Ureter (tissue), 1 donor: ENCODE measurements around the gene PTPRF. TPM values are rescaled to one million over a fixed set of nuclear protein-coding genes. Genes with fewer than 3 reads are reported as not detected.
"Not testable (repeated sequence)": the region's sequence is repeated elsewhere in the genome, so short reads cannot be mapped to it uniquely, and the experiment has no call there.

Source experiments
- DNase-seq: peaks from one replicate; pipeline ENCODE4 v3.0.0-alpha.2; 2020; ENCODE audit warnings: low spot score
- total RNA-seq: library from RNA; stranded (reverse); gene quantifications from one replicate; pipeline ENCODE4 v1.2.4, GENCODE V29; 2023
- donor health status: DM: yes; HTN: yes; CAD: no.

PTPRF gene
- total RNA-seq, 1 donor from 2014 or later: 405 TPM

- no peak for DNase-seq
Measured at GRCh38 chr1:43625063-43625780, 94.5 kb downstream of the PTPRF start.

GRCh38 chr1:43632135-43632670, 101.5 kb downstream of the PTPRF start:
- DNase-seq: no peak

GRCh38 chr1:43634721-43635120, 104.0 kb downstream of the PTPRF start:
- DNase-seq: no peak

GRCh38 chr1:43636006-43636641, 105.4 kb downstream of the PTPRF start:
- no peak for DNase-seq

- no peak for DNase-seq
Measured at GRCh38 chr1:43637267-43637666, 106.6 kb downstream of the PTPRF start.

GRCh38 chr1:43638381-43638780, 107.7 kb downstream of the PTPRF start:
- not testable (repeated sequence) for DNase-seq

- no peak for DNase-seq
Measured at GRCh38 chr1:43639976-43640794, 109.5 kb downstream of the PTPRF start.

GRCh38 chr1:43644558-43644957, 113.9 kb downstream of the PTPRF start:
- DNase-seq: no peak

- DNase-seq: no peak
Measured at GRCh38 chr1:43645461-43645860, 114.8 kb downstream of the PTPRF start.

GRCh38 chr1:43647331-43647730, 116.6 kb downstream of the PTPRF start:
- DNase-seq: not testable (repeated sequence)

GRCh38 chr1:43648221-43648847, 117.7 kb downstream of the PTPRF start:
- no peak for DNase-seq

GRCh38 chr1:43648876-43649477, 118.3 kb downstream of the PTPRF start:
- no peak for DNase-seq

- peak; percentile 97 for DNase-seq
Measured at GRCh38 chr1:43650310-43651085, 119.8 kb downstream of the PTPRF start.

- no peak for DNase-seq
Measured at GRCh38 chr1:43651188-43651587, 120.5 kb downstream of the PTPRF start.

- DNase-seq: no peak
Measured at GRCh38 chr1:43651902-43652301, 121.2 kb downstream of the PTPRF start.

- no peak for DNase-seq
Measured at GRCh38 chr1:43653339-43653738, 122.7 kb downstream of the PTPRF start.

- DNase-seq: no peak
Measured at GRCh38 chr1:43653893-43654292, 123.2 kb downstream of the PTPRF start.

GRCh38 chr1:43655953-43656352, 125.3 kb downstream of the PTPRF start:
- no peak for DNase-seq

GRCh38 chr1:43659212-43660166, 128.8 kb downstream of the PTPRF start:
- DNase-seq: no peak
